ENCODE data around the gene HBEGF.

DNA sequence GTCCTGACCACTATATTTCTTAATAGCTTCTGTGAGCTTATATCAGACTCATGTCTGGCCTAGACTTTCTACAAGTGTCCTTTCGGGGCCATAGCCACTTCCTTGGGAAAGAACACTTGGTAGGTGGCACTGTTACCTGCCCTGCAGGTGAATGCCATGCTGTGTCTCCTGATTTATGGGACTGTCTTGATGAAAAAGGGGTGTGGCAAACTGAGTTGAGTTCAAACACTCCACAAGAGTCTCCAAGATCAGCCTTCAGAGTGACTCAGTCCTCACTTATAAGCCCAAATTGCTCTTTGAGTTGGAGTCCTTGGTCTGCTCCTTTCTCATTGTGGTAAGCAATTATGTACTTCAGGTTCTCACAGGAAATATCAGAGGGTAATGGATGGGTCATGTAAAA, 45.3 kb upstream of the HBEGF start:
- TF ChIP-seq, protein P1, sequence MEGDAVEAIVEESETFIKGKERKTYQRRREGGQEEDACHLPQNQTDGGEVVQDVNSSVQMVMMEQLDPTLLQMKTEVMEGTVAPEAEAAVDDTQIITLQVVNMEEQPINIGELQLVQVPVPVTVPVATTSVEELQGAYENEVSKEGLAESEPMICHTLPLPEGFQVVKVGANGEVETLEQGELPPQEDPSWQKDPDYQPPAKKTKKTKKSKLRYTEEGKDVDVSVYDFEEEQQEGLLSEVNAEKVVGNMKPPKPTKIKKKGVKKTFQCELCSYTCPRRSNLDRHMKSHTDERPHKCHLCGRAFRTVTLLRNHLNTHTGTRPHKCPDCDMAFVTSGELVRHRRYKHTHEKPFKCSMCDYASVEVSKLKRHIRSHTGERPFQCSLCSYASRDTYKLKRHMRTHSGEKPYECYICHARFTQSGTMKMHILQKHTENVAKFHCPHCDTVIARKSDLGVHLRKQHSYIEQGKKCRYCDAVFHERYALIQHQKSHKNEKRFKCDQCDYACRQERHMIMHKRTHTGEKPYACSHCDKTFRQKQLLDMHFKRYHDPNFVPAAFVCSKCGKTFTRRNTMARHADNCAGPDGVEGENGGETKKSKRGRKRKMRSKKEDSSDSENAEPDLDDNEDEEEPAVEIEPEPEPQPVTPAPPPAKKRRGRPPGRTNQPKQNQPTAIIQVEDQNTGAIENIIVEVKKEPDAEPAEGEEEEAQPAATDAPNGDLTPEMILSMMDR (IDR thresholded peaks at IDR 0.05) = no peak
- TF ChIP-seq POLR2A (IDR thresholded peaks at IDR 0.05) (no peak), EP300 (IDR thresholded peaks at IDR 0.05) (no peak)

All from tibial nerve (tissue), 4 donors.